GM12865 (cell line): ENCODE results near the gene SH2D1A.

Experiments
- DNase-seq: peaks from one replicate; pipeline ENCODE4 v3.0.0; 2010; ENCODE audit warnings: low read depth
- H3K4me3 ChIP-seq: 2 replicates; pipeline ENCODE4 v1.5.1; 2011; ENCODE audit warnings: mild to moderate bottlenecking, low read depth, low read length, control low read depth
- TF ChIP-seq, protein P1 (sequence below): IDR thresholded peaks from 2 replicates; pipeline ENCODE4 v1.5.1; 2011; ENCODE audit warnings: low read length, control low read depth, low read depth, inconsistent platforms; ENCODE audit not compliant: insufficient read depth; ENCODE audit errors: missing control alignments

SH2D1A gene

DNA sequence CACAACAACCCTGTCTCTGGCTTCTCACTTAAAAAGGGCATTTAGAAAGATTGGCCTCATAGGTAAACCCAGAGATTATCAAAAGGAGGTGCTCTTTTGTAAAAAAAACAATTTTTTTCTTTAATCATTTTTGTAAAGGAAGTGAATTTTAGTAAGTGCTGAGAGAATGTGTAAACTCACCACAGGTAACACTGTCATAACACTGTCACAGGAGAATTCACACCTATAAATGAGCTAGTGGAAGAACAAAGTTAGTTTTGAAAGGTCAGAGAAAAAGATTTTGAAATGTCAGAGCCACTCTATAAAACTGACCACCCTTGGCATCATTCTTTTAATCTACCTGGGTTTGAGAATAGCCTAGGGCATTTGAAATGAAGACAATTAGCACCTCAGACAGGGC is 3.3 kb upstream of the SH2D1A start:
- no peak overlapping the region for H3K4me3 ChIP-seq
- TF ChIP-seq, protein P1, sequence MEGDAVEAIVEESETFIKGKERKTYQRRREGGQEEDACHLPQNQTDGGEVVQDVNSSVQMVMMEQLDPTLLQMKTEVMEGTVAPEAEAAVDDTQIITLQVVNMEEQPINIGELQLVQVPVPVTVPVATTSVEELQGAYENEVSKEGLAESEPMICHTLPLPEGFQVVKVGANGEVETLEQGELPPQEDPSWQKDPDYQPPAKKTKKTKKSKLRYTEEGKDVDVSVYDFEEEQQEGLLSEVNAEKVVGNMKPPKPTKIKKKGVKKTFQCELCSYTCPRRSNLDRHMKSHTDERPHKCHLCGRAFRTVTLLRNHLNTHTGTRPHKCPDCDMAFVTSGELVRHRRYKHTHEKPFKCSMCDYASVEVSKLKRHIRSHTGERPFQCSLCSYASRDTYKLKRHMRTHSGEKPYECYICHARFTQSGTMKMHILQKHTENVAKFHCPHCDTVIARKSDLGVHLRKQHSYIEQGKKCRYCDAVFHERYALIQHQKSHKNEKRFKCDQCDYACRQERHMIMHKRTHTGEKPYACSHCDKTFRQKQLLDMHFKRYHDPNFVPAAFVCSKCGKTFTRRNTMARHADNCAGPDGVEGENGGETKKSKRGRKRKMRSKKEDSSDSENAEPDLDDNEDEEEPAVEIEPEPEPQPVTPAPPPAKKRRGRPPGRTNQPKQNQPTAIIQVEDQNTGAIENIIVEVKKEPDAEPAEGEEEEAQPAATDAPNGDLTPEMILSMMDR = no peak
- DNase-seq = no peak

DNA sequence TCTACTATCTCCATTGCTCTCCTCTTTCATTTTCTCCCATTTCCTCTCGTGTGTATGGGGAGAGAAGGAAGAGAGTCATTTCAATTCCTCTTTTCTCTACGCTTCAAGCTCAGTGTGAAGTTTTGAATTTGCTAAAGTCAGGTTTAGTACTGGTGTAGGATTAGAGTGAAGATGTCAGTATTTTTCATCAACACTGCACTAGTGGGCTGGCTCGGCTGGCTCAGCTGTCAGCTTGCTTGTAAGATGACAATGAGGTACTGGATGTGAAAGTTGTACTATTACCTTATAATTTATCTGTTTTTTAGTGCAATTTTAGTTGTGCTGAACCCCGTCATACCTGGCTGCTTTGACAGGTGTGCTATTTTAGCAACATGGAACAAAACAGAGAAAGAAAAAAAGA is 2.1 kb upstream of the SH2D1A start:
- TF ChIP-seq, protein P1 = no peak
- no peak overlapping the region for H3K4me3 ChIP-seq

DNA sequence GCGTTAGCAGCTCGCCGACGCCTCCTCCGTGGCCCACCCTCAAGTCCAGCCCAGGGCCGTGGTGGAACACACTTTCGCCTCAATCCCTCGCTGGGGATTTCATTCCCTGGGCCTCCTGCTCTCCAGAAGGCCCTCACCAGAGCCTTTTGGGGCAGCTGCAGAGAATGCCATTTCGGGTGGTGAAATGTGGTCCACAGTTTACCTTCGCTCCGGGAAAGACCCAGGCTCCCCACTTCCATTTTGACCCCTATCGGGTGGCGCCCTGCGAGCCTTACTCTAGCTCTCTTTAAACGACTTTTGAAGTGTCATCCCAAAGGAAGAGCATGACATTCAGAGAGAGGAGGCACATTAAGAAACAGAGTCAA is 496 bp downstream of the SH2D1A start:
- TF ChIP-seq, protein P1 = no peak

More for the DNA sequence above, 2.1 kb upstream of the SH2D1A start:
- DNase-seq = no peak

DNA sequence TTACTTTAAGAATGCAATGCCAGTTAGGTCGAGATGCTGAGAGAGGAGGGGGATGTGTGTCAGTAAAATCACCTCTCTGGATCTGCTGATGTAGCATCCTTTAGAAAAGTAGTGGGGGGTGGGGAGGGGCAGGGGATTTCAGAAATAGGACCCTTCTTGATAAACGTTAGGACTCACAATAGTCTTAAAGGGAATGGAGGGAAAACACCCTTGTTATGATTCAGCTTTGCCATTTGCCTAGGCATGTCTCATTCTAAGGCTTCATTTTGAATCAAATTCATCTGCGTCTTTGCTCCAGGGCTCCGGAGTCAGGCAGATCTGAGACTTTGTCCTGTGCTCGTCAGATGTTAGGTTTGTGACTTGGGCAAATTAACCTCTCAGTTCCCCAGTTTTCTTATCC is 879 bp downstream of the SH2D1A start:
- TF ChIP-seq, protein P1 = no peak
- H3K4me3 ChIP-seq = no peak overlapping the region
- DNase-seq = no peak

More for the DNA sequence above, 496 bp downstream of the SH2D1A start:
- H3K4me3 ChIP-seq = no peak overlapping the region
- DNase-seq = no peak

DNA sequence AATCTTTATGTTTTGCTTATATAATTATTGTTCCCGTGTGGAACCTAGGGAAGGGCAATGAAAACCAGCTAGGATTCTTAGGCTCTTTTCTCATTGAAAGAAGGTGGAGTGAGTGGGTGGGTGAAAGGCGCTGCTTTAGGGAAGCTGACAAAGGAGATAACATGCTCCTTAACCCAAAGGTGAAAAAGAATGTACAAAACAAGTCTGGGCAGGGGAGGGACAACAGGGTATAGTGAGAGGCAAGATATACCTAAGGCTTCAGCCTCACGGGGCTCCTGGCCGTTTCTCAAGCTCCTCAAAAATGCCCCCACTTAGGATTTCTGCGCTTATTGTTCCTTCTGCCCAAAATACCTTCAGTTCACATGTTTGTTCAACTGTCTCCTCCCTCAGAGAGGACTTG is 1.8 kb downstream of the SH2D1A start:
- no peak for DNase-seq
- H3K4me3 ChIP-seq = no peak overlapping the region
- TF ChIP-seq, protein P1 = no peak

DNA sequence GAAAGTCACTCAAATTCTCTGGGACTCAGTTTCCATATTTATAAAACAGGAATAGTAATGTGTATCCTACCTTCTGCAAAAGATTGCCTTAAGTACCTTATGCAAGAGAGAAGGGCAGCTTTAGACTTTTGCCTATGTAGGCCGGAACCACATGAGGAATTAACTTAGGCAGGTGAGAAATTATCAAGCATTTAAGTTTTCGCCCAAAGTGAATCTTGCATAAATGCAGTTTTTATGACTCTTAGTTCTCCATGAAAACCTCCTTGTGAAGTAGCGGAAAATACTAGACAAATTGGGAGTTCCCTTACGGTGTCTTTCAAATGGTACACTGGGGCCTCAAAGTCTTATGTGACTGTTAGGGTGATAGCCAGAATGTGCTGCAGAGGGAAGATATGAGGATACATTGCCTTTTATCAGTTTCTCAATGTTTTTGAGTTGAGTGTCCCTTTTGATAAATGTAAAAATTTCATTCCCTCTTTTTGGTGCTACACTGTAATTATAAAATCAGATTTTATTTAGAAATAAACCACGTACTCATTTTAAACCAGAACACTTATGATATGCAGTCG is 2.6 kb downstream of the SH2D1A start:
- TF ChIP-seq, protein P1 = no peak
- no peak overlapping the region for H3K4me3 ChIP-seq
- DNase-seq = no peak

DNA sequence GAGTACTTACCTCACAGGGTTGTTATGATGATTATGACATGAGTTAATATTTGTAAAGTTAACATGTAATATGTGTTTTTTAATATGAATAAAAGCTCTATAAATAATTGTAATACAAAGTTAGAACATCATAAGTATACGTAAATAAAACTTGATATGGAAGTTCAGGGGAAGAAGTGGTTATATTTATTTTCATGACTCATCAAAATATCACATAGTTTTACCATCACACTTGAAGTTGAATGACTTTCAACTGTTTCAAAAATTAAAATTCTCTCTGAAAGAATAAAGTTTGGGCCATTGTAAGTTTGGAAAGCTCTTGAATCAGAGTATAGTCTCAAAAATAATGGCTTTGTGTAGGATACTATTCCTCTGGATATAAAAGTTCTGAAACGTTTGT is 8.3 kb downstream of the SH2D1A start:
- DNase-seq = no peak
- no peak overlapping the region for H3K4me3 ChIP-seq
- TF ChIP-seq, protein P1 = no peak
